Measurements from ENCODE around the gene KLHL17. TPM values are rescaled to one million over a fixed set of nuclear protein-coding genes. Genes with fewer than 3 reads are reported as not detected.
A peak's percentile ranks its signal among the peaks of the same experiment; 100 is the strongest.
"Not testable (repeated sequence)": the region's sequence is repeated elsewhere in the genome, so short reads cannot be mapped to it uniquely, and the experiment has no call there.

KLHL17 gene
- total RNA-seq, 2 donors from 2014 or later = 5.7 to 8.2 TPM

DNA sequence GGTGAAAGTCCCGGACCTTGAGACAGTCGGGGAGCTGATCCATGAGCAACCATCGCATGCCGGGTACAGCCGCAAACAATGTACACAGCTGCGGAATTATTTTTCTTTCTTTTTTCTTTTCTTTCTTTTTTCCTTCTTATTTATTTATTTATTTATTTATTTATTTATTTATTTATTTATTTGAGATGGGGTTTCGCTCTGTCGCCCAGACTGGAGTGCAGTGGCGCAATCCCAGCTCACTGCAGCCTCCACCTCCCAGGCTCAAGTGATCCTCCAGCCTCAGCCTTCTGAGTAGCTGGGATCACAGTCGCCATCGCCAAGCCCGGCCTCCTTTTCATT, 24.1 kb downstream of the KLHL17 start:
- ATAC-seq (no peak), DNase-seq (no peak)
- intact Hi-C loops (cut with DNase I) = loop anchor here in 1 of 2 donors (5.0 kb wide), 1 partner anchor 78 kb away; no protein-coding TSS in a partner anchor

- ATAC-seq (no peak), DNase-seq (no peak)
- intact Hi-C loops (cut with DNase I) = no loop called here
Measured at GRCh38 chr1:985126-985525, 24.7 kb downstream of the KLHL17 start.

GRCh38 chr1:988061-988460, 27.7 kb downstream of the KLHL17 start:
- ATAC-seq; intact Hi-C loops (cut with DNase I); DNase-seq: not testable (repeated sequence)

DNA sequence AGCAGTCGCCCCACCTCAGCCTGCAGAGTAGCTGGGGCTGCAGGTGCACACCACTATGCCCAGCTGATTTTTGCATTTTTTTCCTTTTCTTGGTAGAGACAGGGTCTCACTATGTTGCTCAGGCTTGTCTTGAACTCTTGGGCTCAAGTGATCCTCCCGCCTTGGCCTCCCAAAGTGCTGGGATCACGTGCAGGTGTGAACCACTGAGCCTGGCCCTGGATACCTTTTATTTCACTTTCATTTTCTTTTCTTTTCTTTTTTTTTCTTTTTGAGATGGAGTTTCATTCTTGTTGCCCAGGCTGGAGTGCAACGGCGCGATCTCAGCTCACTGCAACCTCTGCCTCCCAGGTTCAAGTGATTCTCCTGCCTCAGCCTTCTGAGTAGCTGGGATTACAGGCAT, 30.9 kb downstream of the KLHL17 start:
- DNase-seq; intact Hi-C loops (cut with DNase I); ATAC-seq: not testable (repeated sequence)

- ATAC-seq = no peak
- no peak for DNase-seq
- intact Hi-C loops (cut with DNase I) = no loop called here
Measured at GRCh38 chr1:991895-992294, 31.5 kb downstream of the KLHL17 start.

DNA sequence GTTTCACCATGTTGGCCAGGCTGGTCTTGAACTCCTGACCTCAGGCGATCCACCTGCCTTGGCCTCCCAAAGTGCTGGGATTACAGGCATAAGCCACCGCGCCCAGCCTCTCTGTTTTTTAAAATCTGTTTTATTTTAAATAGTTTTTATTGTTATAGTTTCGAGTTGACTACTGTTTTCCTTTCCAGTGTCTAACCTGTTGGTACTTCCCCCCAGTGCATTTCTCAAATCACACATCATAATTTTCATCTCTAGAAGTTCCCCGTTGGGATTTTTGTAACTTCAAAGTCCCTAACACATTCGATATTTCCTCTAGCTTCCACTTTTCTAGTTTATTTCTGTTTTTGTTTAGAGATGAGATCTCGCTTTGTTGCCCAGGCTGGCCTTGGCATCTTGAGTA, 32.0 kb downstream of the KLHL17 start:
- ATAC-seq (no peak), DNase-seq (no peak)
- intact Hi-C loops (cut with DNase I) = no loop called here

DNA sequence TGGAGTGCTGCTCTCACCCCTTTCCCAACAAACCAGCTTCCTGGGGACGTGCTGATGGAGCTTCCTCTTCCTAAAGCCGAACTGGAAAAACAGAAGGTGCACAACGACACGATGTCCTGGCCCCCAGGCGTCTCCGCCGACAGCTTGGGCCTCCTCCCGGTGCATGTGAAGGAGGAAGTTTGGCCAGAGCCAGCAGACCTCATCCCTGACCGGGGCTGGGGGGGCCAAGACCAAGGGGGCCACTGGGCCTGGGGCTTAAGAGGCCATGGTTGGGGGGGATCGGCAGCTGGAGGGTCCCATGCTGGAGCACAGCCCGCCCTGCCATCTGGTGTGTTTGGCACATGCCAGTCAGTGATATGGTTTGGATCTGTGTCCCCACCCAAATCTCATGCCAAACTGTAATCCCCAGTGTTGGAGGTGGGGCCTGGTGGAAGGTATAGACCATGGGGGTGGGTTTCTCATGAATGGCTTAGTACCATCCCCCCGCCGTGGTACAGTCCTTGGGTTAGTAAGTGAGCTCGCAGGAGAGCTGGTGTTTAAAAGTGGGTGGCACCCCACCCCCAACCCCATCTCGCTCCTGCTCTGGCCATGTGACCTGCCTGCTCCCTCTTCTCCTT, 33.1 kb downstream of the KLHL17 start:
- ATAC-seq = no peak
- DNase-seq = no peak
- intact Hi-C loops (cut with DNase I) = no loop called here

DNA sequence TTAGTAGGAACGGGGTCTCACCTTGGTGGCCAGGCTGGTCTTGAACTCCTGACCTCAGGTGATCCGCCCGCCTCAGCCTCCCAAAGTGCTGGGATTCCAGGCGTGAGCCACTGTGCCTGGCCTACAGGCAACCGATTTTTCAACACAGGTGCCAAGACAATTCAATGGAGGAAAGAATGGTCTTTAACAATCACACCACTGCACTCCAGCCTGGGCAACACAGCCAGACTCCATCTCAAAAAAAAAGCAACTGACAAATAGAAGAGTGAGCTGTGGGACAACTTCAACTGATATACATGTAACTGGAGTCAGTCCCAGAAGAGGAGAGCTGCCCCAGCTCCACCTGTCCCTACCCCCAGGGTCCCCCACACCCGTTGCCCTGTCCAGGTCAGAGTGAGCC, 34.2 kb downstream of the KLHL17 start:
- intact Hi-C loops (cut with DNase I); ATAC-seq; DNase-seq: not testable (repeated sequence)

DNA sequence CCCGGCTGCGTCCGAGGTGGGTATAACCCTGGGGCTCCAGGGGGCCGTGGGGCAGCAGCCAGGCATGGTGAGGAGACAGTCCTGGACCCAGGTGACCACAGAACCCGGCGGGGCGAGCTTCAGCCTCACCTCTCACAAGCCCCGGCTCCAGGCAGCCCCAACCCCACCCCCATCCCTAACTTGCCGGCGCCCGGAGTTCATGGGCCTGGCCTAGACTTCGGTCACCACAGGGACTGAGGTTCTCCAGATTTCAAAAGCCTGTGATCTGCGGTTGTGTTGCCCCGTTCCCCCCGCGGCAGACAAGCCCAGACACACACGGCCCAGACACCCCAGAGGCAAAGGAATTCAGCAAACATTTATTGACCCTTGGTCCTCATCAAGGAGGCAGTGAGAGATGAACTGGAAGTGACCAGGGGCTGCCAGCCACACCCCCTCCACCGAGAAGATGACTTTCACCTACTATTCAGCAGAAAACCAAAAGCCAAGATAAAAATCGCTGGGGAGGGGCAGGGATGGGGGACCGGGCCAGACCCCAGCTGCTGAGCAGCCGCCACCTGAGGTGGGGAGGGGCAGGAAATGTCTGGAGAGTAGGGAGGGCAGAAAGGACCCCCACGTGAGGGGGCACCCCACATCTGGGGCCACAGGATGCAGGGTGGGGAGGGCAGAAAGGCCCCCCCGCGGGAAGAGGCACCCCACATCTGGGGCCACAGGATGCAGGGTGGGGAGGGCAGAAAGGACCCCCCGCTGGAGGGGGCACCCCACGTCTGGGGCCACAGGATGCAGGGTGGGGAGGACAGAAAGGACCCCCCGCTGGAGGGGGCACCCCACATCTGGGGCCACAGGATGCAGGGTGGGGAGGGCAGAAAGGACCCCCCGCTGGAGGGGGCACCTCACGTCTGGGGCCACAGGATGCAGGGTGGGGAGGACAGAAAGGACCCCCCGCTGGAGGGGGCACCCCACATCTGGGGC, 35.6 kb downstream of the KLHL17 start:
- no peak for ATAC-seq
- intact Hi-C loops (cut with DNase I) = no loop called here
- no peak for DNase-seq

DNA sequence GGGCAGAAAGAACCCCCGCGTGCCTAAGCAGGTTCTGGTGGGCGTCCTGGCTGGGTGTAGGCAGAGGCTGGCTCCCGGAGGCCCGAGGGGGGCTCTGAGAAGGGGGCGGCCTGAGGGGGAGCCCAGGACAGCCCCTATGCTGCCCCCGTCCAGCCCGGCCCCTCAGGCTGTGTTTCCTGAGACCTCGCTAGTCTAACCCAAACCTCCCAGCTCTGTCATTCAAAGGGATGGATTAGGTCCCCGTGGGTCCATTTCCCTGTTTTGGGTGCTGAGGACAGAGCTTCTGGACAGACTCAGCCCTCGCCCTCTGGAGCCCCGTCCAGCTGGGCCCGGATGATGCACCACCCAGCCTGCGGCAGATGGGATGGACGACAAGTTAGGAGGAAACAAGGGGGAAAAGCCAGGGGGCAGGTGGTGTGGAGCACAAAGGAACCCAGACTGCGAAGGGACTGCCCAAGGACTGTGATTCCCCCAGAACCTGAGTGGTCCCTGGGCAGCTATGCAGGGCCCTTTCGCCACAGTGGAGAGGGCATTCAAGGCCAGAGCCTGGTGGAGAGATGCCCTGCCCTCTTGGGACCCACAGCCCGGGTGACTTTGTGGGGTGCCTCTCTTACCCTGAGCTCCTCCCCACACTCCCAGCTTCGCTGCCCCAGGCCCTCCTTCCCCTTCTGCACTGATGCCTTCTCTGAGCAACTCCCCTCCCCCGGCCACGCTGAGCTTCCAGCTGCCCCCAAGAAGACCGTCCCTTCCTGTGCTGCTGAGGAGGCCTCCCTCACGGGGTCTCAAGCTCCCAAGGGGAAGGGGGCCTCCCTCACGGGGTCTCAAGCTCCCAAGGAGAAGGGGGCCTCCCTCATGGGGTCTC, 36.7 kb downstream of the KLHL17 start:
- intact Hi-C loops (cut with DNase I) = no loop called here
- ATAC-seq (no peak), DNase-seq (no peak)

DNA sequence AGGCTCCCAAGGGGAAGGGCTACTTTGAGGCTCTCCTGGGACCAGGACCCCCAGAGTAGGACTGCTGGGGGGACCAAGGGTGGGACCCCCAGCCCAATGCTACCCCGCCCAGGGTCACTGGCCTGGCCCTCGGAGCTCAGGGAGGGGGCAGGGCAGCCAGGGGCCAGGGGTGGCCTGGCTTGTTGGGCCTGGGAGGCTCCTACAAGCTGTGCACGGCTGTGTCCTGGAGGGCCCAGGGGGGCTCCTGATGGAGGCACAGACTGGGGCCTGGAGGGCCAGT, 37.3 kb downstream of the KLHL17 start:
- intact Hi-C loops (cut with DNase I) = no loop called here
- DNase-seq (no peak), ATAC-seq (no peak)

- intact Hi-C loops (cut with DNase I) = no loop called here
- DNase-seq (peak; percentile 28), ATAC-seq (no peak)
Measured at GRCh38 chr1:997993-998744, 37.8 kb downstream of the KLHL17 start.

- intact Hi-C loops (cut with DNase I) = no loop called here
- ATAC-seq (no peak), DNase-seq (no peak)
Measured at GRCh38 chr1:998745-998994, 38.3 kb downstream of the KLHL17 start.

- DNase-seq (peak; percentile 52), ATAC-seq (peak; percentile 1 to 13)
- intact Hi-C loops (cut with DNase I) = no loop called here
Measured at GRCh38 chr1:998995-999724, 38.8 kb downstream of the KLHL17 start.

GRCh38 chr1:999725-1000356, 39.5 kb downstream of the KLHL17 start, which contains the start of gene HES4:
Gene HES4, minus strand, starts transcription at chr1:1000097. Its CDS starts 124 bp downstream, at chr1:999973.
- intact Hi-C loops (cut with DNase I) = no loop called here
- ATAC-seq (peak; percentile 83 to 84), DNase-seq (peak; percentile 96)

DNA sequence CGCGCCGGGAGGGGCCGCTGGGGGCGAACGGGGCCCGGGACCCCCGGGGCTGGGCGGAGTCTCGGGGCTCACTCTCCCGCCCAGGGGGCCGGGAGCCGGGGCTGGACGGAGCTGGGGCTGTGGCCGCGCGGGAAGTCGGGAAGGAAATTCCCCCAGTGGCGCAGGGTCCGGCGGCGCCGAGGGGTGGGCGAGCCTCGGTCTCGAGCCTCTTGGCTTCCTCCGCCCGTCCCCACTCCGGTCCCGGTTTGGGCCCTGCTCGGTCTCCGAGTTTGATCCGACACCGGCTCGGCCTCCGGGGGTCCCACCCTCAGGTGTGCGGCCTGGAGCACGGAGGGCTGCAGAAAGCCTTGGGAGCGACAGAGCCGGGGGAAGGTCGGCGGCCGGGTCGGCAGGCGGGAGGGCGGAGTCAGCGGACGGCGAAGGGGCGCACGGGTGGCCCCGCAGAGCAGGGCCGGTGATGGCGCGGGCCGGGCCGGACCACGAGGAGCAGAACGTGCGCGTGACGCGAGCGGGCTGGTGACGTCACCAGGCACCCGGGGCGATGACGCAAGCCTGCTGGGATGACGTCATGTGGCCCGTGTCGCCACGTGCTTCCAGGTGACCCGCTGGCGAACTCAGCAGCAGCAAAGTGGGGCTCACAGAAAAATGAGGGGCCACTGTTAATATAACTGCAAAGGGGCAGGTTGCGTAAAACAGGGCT, 40.1 kb downstream of the KLHL17 start:
- ATAC-seq (peak; percentile 63 to 67), DNase-seq (peak; percentile 87)
- intact Hi-C loops (cut with DNase I) = no loop called here

- no peak for DNase-seq
- ATAC-seq = no peak
- intact Hi-C loops (cut with DNase I) = no loop called here
Measured at GRCh38 chr1:1001057-1001783, 40.8 kb downstream of the KLHL17 start.

Measured in left cardiac atrium (tissue), 4 donors.